Activated CD4-positive, alpha-beta memory T cell treated with anti-CD3 and anti-CD28 coated beads for 36 hours (primary cell): ENCODE measurements around the gene TMEM151B. TPM values are rescaled to one million over a fixed set of nuclear protein-coding genes. Genes with fewer than 3 reads are reported as not detected.
"Not testable (repeated sequence)": the region's sequence is repeated elsewhere in the genome, so short reads cannot be mapped to it uniquely, and the experiment has no call there.

Source experiments
- CTCF ChIA-PET: fragments of 350-600 bp; sonication (Branson Sonifier 250); formaldehyde crosslinking; loops from one replicate; lab custom pipeline; 2021; ENCODE audit warnings: antibody characterized with exemption, inconsistent platforms; lab: Charles Lee
- POLR2A ChIA-PET: fragments of 350-600 bp; sonication (Branson Sonifier 250); formaldehyde crosslinking; loops from one replicate; lab custom pipeline; 2021; ENCODE audit warnings: antibody characterized with exemption; lab: Charles Lee
- DNase-seq: peaks from one replicate; pipeline ENCODE4 v3.0.0-alpha.2; 2020
- H3K27ac Mint-ChIP-seq: one replicate; pipeline ENCODE4 v1.8.0; 2021; ENCODE audit warnings: mixed read lengths
- H3K27me3 Mint-ChIP-seq: one replicate; pipeline ENCODE4 v1.8.0; 2021; ENCODE audit warnings: mixed read lengths
- H3K36me3 Mint-ChIP-seq: one replicate; pipeline ENCODE4 v1.8.0; 2021; ENCODE audit warnings: mixed read lengths
- H3K4me1 Mint-ChIP-seq: one replicate; pipeline ENCODE4 v1.8.0; 2021; ENCODE audit warnings: low read depth, mixed read lengths
- H3K4me3 Mint-ChIP-seq: one replicate; pipeline ENCODE4 v1.8.0; 2021; ENCODE audit warnings: mild to moderate bottlenecking, mixed read lengths
- H3K9me3 Mint-ChIP-seq: one replicate; pipeline ENCODE4 v1.8.0; 2021; ENCODE audit warnings: mixed read lengths
- intact Hi-C: fragments of 100-400 bp; cut with micrococcal nuclease; formaldehyde crosslinking; loops from one replicate; pipeline ENCODE4 v1.15.1; 2023
- total RNA-seq, 2 experiments: library from RNA; stranded (reverse); gene quantifications; one replicate each; pipeline ENCODE4 v1.2.3, GENCODE V29; 2021

The TMEM151B gene
- total RNA-seq, 2 experiments from 2014 or later = 0.07 to 0.12 TPM

GRCh38 chr6:44328203-44328602, 58.0 kb downstream of the TMEM151B start:
- CTCF ChIA-PET = interaction anchor here (1.1 to 1.5 kb wide), 3 partner anchors 15 to 23 kb away, joined by 3 to 6 read pairs (median 4); partner anchors contain the start of gene AARS2
- H3K4me3 Mint-ChIP-seq, intact Hi-C loops, H3K36me3 Mint-ChIP-seq, POLR2A ChIA-PET, H3K27ac Mint-ChIP-seq, H3K4me1 Mint-ChIP-seq, DNase-seq, H3K9me3 Mint-ChIP-seq: not testable (repeated sequence)
- peaks cover 15% of the 10 kb centered on the region for H3K27me3 Mint-ChIP-seq

GRCh38 chr6:44329858-44330257, 59.6 kb downstream of the TMEM151B start:
- POLR2A ChIA-PET = no interaction called here
- intact Hi-C loops = no loop called here
- no peak for DNase-seq
- Mint-ChIP-seq H3K27ac (no peak overlapping the region), H3K4me1 (no peaks in the 10 kb centered on the region), H3K27me3 (peaks cover 18% of the 10 kb centered on the region), H3K36me3 (no peaks in the 10 kb centered on the region), H3K9me3 (no peaks in the 10 kb centered on the region), H3K4me3 (no peak overlapping the region)
- CTCF ChIA-PET = interaction anchor here (1.2 to 1.5 kb wide), 3 partner anchors 9 to 62 kb away, joined by 4 read pairs; partner anchors contain the start of gene AARS2

DNA sequence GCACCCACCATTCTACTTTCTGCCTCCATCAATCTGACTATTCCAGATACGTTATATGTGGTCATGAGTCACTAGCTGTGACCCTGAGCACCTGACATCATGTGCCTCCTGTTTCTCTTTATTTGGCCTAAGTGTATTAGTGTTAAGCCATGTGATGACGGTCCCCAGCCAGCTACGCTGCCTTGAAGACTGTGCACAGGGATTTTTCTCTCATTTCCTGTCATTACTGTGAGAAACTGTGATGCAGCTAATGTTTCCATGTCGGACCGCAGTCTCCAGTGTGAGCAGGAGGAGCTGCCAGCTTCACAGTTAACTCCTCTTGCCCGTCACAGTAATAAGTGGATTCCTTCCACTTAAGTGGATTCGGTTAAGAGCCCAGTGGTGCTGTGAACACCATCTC, 62.3 kb downstream of the TMEM151B start:
- no peaks in the 10 kb centered on the region for H3K36me3 Mint-ChIP-seq
- peaks cover 18% of the 10 kb centered on the region for H3K27me3 Mint-ChIP-seq
- no peak overlapping the region for H3K4me3 Mint-ChIP-seq
- H3K4me1 Mint-ChIP-seq = no peaks in the 10 kb centered on the region
- intact Hi-C loops = no loop called here
- CTCF ChIA-PET = interaction anchor here (1.2 to 1.5 kb wide), 3 partner anchors 20 to 65 kb away, joined by 5 to 7 read pairs (median 6); partner anchors contain the start of gene AARS2
- H3K27ac Mint-ChIP-seq = no peak overlapping the region
- DNase-seq = no peak
- H3K9me3 Mint-ChIP-seq = no peaks in the 10 kb centered on the region
- POLR2A ChIA-PET = no interaction called here

DNA sequence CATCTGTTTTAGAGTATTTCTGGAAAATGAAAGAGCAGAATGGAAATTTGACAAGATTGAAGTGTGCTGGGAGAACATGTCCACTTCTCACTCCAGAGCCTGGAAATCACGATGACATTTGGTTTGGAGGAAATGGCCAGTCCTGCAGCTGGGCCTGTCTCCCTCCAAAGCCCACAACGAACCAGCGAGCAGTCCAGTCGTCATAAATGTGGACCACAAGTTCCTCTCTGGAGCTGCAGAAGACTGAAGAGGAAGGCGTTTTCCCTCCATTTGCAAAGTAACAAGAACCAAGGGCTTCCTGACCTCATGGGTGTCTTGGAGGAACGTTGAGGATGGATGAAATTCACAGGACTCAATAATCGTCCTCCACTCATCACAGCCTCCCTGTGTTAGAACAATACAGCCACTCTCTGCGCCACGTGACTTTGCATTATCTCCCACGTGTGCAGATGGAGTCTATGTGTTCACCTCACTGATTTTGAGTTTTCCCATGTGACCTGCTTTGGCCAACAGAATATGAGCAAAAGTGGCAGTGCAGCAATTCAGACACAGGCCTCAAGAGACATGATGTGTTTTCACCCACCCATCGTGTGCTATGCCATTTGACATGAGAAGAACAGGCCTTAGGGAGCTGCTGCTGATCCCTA, 63.1 kb downstream of the TMEM151B start:
- H3K4me3 Mint-ChIP-seq = no peak overlapping the region
- intact Hi-C loops = no loop called here
- CTCF ChIA-PET = interaction anchor here (0.6 to 6.9 kb wide), 6 partner anchors 20 to 113 kb away, joined by 3 to 184 read pairs (median 7); partner anchors contain the start of genes AARS2 and TMEM151B

GRCh38 chr6:44333942-44334341, 63.7 kb downstream of the TMEM151B start:
- intact Hi-C loops = no loop called here

More for the DNA sequence above, 63.1 kb downstream of the TMEM151B start:
- Mint-ChIP-seq H3K27me3 (peaks cover 14% of the 10 kb centered on the region), H3K4me1 (no peaks in the 10 kb centered on the region), H3K9me3 (no peaks in the 10 kb centered on the region), H3K36me3 (no peaks in the 10 kb centered on the region), H3K27ac (no peak overlapping the region)
- POLR2A ChIA-PET = no interaction called here
- DNase-seq = no peak

GRCh38 chr6:44335631-44336030, 65.4 kb downstream of the TMEM151B start:
- H3K27me3 Mint-ChIP-seq = peaks cover 4% of the 10 kb centered on the region
- intact Hi-C loops = no loop called here
- peaks cover 3% of the 10 kb centered on the region for H3K4me1 Mint-ChIP-seq
- H3K4me3 Mint-ChIP-seq = no peak overlapping the region
- no peaks in the 10 kb centered on the region for H3K36me3 Mint-ChIP-seq
- DNase-seq = no peak
- CTCF ChIA-PET = interaction anchor here (0.7 to 6.9 kb wide), 3 partner anchors 16 to 163 kb away, joined by 3 to 184 read pairs (median 4); partner anchors contain the start of gene TMEM151B
- H3K27ac Mint-ChIP-seq = no peak overlapping the region
- no peaks in the 10 kb centered on the region for H3K9me3 Mint-ChIP-seq
- POLR2A ChIA-PET = no interaction called here

More at GRCh38 chr6:44333942-44334341, 63.7 kb downstream of the TMEM151B start:
- ChIA-PET POLR2A (no interaction called here), CTCF (interaction anchor here (0.8 to 6.9 kb wide), 3 partner anchors 21 to 65 kb away, joined by 3 to 184 read pairs (median 8); partner anchors contain the start of genes AARS2 and TMEM151B)
- DNase-seq = no peak
- Mint-ChIP-seq H3K4me1 (no peaks in the 10 kb centered on the region), H3K36me3 (no peaks in the 10 kb centered on the region), H3K4me3 (no peak overlapping the region), H3K27me3 (peaks cover 14% of the 10 kb centered on the region), H3K27ac (no peak overlapping the region), H3K9me3 (no peaks in the 10 kb centered on the region)

- peak overlapping the region; percentile 8 for H3K27ac Mint-ChIP-seq
- ChIA-PET CTCF (interaction anchor here (0.5 to 6.9 kb wide), 29 partner anchors 8 to 242 kb away, joined by 3 to 184 read pairs (median 4); partner anchors contain the start of genes AARS2, SLC35B2 and TMEM151B), POLR2A (no interaction called here)
- DNase-seq = peak; percentile 79
- H3K9me3 Mint-ChIP-seq = no peaks in the 10 kb centered on the region
- no peaks in the 10 kb centered on the region for H3K36me3 Mint-ChIP-seq
- intact Hi-C loops = loop anchor here (1.0 kb wide), 3 partner anchors 70 to 241 kb away; no protein-coding TSS in a partner anchor
- H3K4me3 Mint-ChIP-seq = no peak overlapping the region
- H3K4me1 Mint-ChIP-seq = peaks cover 3% of the 10 kb centered on the region
- H3K27me3 Mint-ChIP-seq = peaks cover 19% of the 10 kb centered on the region
These were observed 68.2 kb downstream of the TMEM151B start for GRCh38 chr6:44338228-44339122.

DNA sequence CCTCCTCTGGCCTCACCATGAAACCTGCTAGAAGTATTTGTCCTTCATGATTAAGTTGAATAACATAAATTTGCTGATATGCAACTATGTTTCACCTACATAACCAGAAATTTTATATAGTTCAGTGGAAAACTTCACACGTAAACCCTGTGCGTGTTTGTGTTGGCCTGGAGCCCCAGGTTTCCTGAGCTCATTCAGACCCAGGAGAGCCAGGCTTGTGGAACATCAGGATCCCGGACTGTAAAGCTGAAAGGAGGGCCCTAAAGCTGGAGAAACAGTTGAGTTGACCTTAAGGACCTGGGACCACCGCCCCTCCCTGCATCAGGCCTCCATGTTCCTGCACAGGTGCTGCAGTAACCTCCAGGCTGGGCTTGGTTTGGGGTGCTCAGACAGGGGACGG, 69.1 kb downstream of the TMEM151B start:
- Mint-ChIP-seq H3K27me3 (peaks cover 23% of the 10 kb centered on the region), H3K36me3 (no peaks in the 10 kb centered on the region), H3K9me3 (no peaks in the 10 kb centered on the region), H3K4me1 (peaks cover 3% of the 10 kb centered on the region), H3K27ac (no peak overlapping the region), H3K4me3 (no peak overlapping the region)
- CTCF ChIA-PET = interaction anchor here (0.5 to 6.9 kb wide), 19 partner anchors 9 to 243 kb away, joined by 3 to 184 read pairs (median 5); partner anchors contain the start of genes AARS2, SLC35B2 and TMEM151B
- no peak for DNase-seq
- intact Hi-C loops = no loop called here
- POLR2A ChIA-PET = no interaction called here

DNA sequence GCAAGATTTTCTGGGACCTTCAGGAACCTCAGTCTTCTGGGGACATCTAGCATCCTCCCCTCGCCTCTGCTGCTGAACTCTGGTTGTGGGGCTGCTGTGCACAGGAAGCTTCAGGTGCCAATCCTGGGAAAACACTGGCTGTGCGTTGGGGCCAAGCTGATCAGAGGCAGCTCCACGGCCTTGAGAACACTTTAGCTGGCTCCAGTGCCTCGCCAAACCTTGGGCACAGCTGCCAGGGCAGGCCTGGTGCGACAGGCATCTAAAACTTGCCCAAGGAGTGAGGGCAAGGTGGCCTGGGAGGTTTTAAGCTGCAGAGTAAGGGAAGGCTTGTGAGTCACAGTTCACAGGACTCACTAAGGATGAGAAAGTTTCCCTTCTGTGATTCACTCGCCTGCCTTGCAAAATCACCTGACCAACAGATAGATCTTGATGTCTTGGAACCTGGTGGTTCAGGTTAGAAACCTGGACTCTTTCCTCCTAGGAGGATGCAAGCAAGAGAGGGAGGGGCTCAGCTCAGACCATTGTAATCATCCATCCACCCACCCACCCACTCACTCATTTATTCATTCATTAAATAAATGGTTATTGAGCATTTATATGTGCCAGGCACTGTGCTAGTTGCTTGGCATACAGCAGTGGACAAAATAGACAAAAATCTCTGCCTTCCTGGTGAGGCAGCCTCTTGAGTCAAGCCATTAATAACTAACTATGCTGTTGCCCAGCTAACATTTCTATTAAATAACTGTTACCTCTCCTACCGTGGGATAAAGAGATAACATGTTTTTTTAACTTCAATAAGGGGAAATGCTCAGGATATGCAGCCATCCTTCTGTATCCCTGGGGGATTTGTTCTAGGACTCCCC, 69.7 kb downstream of the TMEM151B start:
- peaks cover 3% of the 10 kb centered on the region for H3K4me1 Mint-ChIP-seq
- no peaks in the 10 kb centered on the region for H3K36me3 Mint-ChIP-seq
- DNase-seq = peak; percentile 24
- no peak overlapping the region for H3K4me3 Mint-ChIP-seq
- intact Hi-C loops = loop anchor here (10.0 kb wide), 1 partner anchor 115 kb away; no protein-coding TSS in a partner anchor
- no peak overlapping the region for H3K27ac Mint-ChIP-seq
- peaks cover 30% of the 10 kb centered on the region for H3K27me3 Mint-ChIP-seq
- POLR2A ChIA-PET = no interaction called here
- H3K9me3 Mint-ChIP-seq = no peaks in the 10 kb centered on the region
- CTCF ChIA-PET = interaction anchor here (1.0 to 6.9 kb wide), 11 partner anchors 8 to 244 kb away, joined by 3 to 184 read pairs (median 5); partner anchors contain the start of genes AARS2, SLC35B2 and TMEM151B

DNA sequence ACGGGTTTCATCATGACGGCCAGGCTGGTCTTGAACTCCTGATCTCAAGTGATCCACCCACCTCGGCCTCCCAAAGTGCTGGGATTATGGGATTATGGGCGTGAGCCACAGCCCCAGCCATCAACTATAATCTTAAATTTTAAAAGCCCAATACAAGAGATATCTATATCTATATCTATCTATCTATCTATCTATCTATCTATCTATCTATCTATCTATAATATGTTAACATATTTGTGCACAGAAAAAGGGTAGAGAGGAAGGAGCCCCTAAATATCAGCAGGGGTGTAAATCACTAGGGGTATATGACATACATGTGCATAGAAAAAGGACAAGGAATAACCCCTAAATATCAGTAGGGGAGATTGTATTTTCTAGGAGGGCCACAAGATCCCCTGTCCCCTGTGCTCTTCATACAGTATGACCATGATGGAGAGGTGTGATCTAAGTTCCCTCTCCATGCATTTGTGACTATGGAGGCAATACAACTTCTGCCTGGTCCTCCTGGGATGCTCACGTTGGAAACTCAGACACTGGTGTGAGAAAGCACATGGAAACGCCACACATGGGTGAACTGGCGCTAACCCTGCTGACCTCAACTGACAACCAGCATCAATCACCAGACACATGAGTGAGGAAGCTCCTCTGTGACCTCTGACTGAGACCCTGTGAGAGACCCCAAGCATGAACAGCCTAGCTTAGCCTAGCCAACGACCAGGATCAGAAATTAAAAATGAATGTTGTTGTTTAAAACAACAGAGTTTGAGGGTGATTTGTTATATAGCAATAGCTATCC, 71.0 kb downstream of the TMEM151B start:
- H3K4me3 Mint-ChIP-seq = no peak overlapping the region
- POLR2A ChIA-PET = interaction anchor here (0.7 kb wide), 1 partner anchor 1799 kb away, joined by 3 read pairs; no protein-coding TSS in a partner anchor
- peaks cover 36% of the 10 kb centered on the region for H3K27me3 Mint-ChIP-seq
- no peak for DNase-seq
- no peaks in the 10 kb centered on the region for H3K36me3 Mint-ChIP-seq
- intact Hi-C loops = loop anchor here (10.0 kb wide), 1 partner anchor 114 kb away; no protein-coding TSS in a partner anchor
- H3K27ac Mint-ChIP-seq = no peak overlapping the region
- peaks cover 3% of the 10 kb centered on the region for H3K4me1 Mint-ChIP-seq
- CTCF ChIA-PET = interaction anchor here (1.2 to 1.4 kb wide), 4 partner anchors 28 to 169 kb away, joined by 4 to 7 read pairs (median 6); partner anchors contain the start of gene AARS2
- no peaks in the 10 kb centered on the region for H3K9me3 Mint-ChIP-seq
